HG02623 (cell line): ENCODE results near the gene KRT13.

Experiments used
- ATAC-seq: cut with Tn5 transposase; IDR thresholded peaks from one replicate; pipeline ENCODE4 v1.9.1; 2021; ENCODE audit warnings: moderate library complexity; ENCODE audit not compliant: unreplicated experiment

Gene KRT13

GRCh38 chr17:41475421-41475820 is 30.0 kb downstream of the KRT13 start:
- no peak for ATAC-seq

- ATAC-seq, result no peak
These were observed 30.5 kb downstream of the KRT13 start for GRCh38 chr17:41474863-41475262.

- ATAC-seq, result no peak
These were observed 37.1 kb downstream of the KRT13 start for GRCh38 chr17:41468346-41468745.

- no peak for ATAC-seq
These were observed 37.9 kb downstream of the KRT13 start for GRCh38 chr17:41467561-41467960.

GRCh38 chr17:41466988-41467387 is 38.4 kb downstream of the KRT13 start, which contains the start of gene KRT32:
Gene KRT32, minus strand, starts transcription at chr17:41467386. Its CDS starts 61 bp downstream, at chr17:41467325.
- no peak for ATAC-seq

GRCh38 chr17:41464682-41465081 is 40.7 kb downstream of the KRT13 start:
- no peak for ATAC-seq

- no peak for ATAC-seq
These were observed 41.2 kb downstream of the KRT13 start for GRCh38 chr17:41464173-41464572.

GRCh38 chr17:41463746-41464145 is 41.7 kb downstream of the KRT13 start:
- no peak for ATAC-seq

GRCh38 chr17:41462705-41463104 is 42.7 kb downstream of the KRT13 start:
- ATAC-seq, result no peak

GRCh38 chr17:41457676-41458075 is 47.7 kb downstream of the KRT13 start:
- no peak for ATAC-seq

- ATAC-seq, result no peak
These were observed 49.2 kb downstream of the KRT13 start for GRCh38 chr17:41456204-41456603.

GRCh38 chr17:41455236-41455635 is 50.2 kb downstream of the KRT13 start:
- ATAC-seq, result no peak

- no peak for ATAC-seq
These were observed 52.3 kb downstream of the KRT13 start for GRCh38 chr17:41453066-41453465.

GRCh38 chr17:41452281-41452680 is 53.1 kb downstream of the KRT13 start:
- ATAC-seq, result no peak

- ATAC-seq, result no peak
These were observed 54.2 kb downstream of the KRT13 start for GRCh38 chr17:41451154-41451728.
